SK-N-SH (cell line): ENCODE data around the gene CTBS. TPM values are rescaled to one million over a fixed set of nuclear protein-coding genes. Genes with fewer than 3 reads are reported as not detected.

Experiments used
- CTCF ChIA-PET: fragments of 300-600, 350-600 bp; formaldehyde crosslinking; extraction: SDS; loops from one replicate; lab custom pipeline; 2021; lab: Yijun Ruan, JAX
- POLR2A ChIA-PET: fragments of 350-600 bp; sonication (Branson Sonifier 250); formaldehyde crosslinking; extraction: SDS; loops from one replicate; lab custom pipeline; 2020; ENCODE audit warnings: antibody characterized with exemption, inconsistent platforms; lab: Yijun Ruan, JAX
- DNase-seq: peaks from one replicate; pipeline ENCODE4 v3.0.0; 2012
- H2AFZ ChIP-seq: fragments of 200-600 bp; sonication (generic); 2 replicates; pipeline ENCODE4 v1.8.1; 2016; ENCODE audit warnings: antibody characterized with exemption, mild to moderate bottlenecking, low read depth
- H3F3A ChIP-seq: fragments of 200-600 bp; sonication (generic); replicated peaks from 2 replicates; pipeline ENCODE3; 2016; ENCODE audit warnings: antibody characterized with exemption, mild to moderate bottlenecking; ENCODE audit not compliant: insufficient read depth
- H3K27ac ChIP-seq, 2 experiments: fragments of 200-500 bp in 1 of 2; fragments of 200-600 bp in 1 of 2; sonication (Bioruptor generic) in 1 of 2; sonication (generic), shearing (Covaris generic) in 1 of 2; 2 replicates each; pipeline versions ENCODE4 v1.5.1 to v1.6.1; 2014 to 2016; ENCODE audit warnings: low read depth in 2 of 2, inconsistent platforms in 1 of 2, low read length in 1 of 2, mild to moderate bottlenecking in 1 of 2, mixed read lengths in 1 of 2
- H3K27me3 ChIP-seq: fragments of 200-600 bp; sonication (generic), shearing (Covaris generic); 2 replicates; pipeline ENCODE4 v1.6.1; 2016; ENCODE audit warnings: mixed run types; ENCODE audit not compliant: insufficient read depth
- H3K36me3 ChIP-seq, 2 experiments: fragments of 200-500 bp in 1 of 2; fragments of 200-600 bp in 1 of 2; sonication (Bioruptor generic) in 1 of 2; sonication (generic) in 1 of 2; replicated peaks in 1 of 2; 2 replicates each; pipeline versions ENCODE3 to v1.5.1; 2014 to 2016; ENCODE audit warnings: low read length in 1 of 2, mild to moderate bottlenecking in 1 of 2; ENCODE audit not compliant: insufficient read depth in 2 of 2, control insufficient read depth in 1 of 2
- H3K4me1 ChIP-seq, 2 experiments: fragments of 200-500 bp in 1 of 2; fragments of 200-600 bp in 1 of 2; sonication (Bioruptor generic) in 1 of 2; sonication (generic), shearing (Covaris generic) in 1 of 2; 2 replicates each; pipeline versions ENCODE4 v1.5.1 to v1.6.1; 2014 to 2016; ENCODE audit warnings: low read depth in 1 of 2, low read length in 1 of 2, mixed run types in 1 of 2; ENCODE audit not compliant: insufficient read depth in 2 of 2, control insufficient read depth in 1 of 2
- H3K4me2 ChIP-seq: fragments of 200-600 bp; sonication (generic), shearing (Covaris generic); 2 replicates; pipeline ENCODE4 v1.6.1; 2017; ENCODE audit warnings: mixed run types
- H3K4me3 ChIP-seq, 2 experiments: fragments of 200-500 bp in 1 of 2; fragments of 200-600 bp in 1 of 2; sonication (Bioruptor generic) in 1 of 2; sonication (generic), shearing (Covaris generic) in 1 of 2; 2 replicates each; pipeline versions ENCODE4 v1.5.1 to v1.8.1; 2014 to 2016; ENCODE audit warnings: low read depth in 2 of 2, inconsistent platforms in 1 of 2, low read length in 1 of 2, mild to moderate bottlenecking in 1 of 2, mixed read lengths in 1 of 2, moderate library complexity in 1 of 2
- H3K79me2 ChIP-seq: fragments of 200-600 bp; sonication (generic); 2 replicates; pipeline ENCODE4 v1.8.1; 2017; ENCODE audit warnings: mild to moderate bottlenecking; ENCODE audit not compliant: insufficient read depth
- H3K9ac ChIP-seq: fragments of 200-600 bp; sonication (generic); 2 replicates; pipeline ENCODE4 v1.6.1; 2017; ENCODE audit warnings: mixed run types
- H3K9me2 ChIP-seq: fragments of 200-600 bp; sonication (generic); 2 replicates; pipeline ENCODE4 v1.6.1; 2017; ENCODE audit warnings: mixed run types
- H3K9me3 ChIP-seq: fragments of 200-600 bp; sonication (generic); 2 replicates; pipeline ENCODE4 v1.6.1; 2017; ENCODE audit warnings: mixed run types, mild to moderate bottlenecking, moderate library complexity
- H4K20me1 ChIP-seq: fragments of 200-600 bp; sonication (generic); 2 replicates; pipeline ENCODE4 v1.6.1; 2017; ENCODE audit warnings: mild to moderate bottlenecking, mixed run types; ENCODE audit not compliant: insufficient read depth
- CHD2 ChIP-seq: fragments of 150-350 bp; IDR thresholded peaks from 2 replicates; pipeline ENCODE4 v1.6.1; 2018; ENCODE audit warnings: low read length; ENCODE audit not compliant: partially characterized antibody
- CTCF ChIP-seq: fragments of 200-600 bp; sonication (generic); IDR thresholded peaks from 2 replicates; pipeline ENCODE4 v1.6.1; 2017; ENCODE audit warnings: antibody characterized with exemption, mild to moderate bottlenecking, moderate library complexity
- EZH2phosphoT487 ChIP-seq: fragments of 200-600 bp; sonication (generic); IDR thresholded peaks from 2 replicates; pipeline ENCODE4 v1.6.1; 2017; ENCODE audit warnings: low read depth, mixed run types, mild to moderate bottlenecking, antibody characterized with exemption, moderate library complexity, borderline replicate concordance
- GABPA ChIP-seq: IDR thresholded peaks from 2 replicates; pipeline ENCODE4 v1.4.0; 2012; ENCODE audit warnings: low read depth, mild to moderate bottlenecking
- GATA2 ChIP-seq: sonication (generic); formaldehyde crosslinking; IDR thresholded peaks from 2 replicates; pipeline ENCODE4 v1.5.0; 2020; ENCODE audit warnings: mild to moderate bottlenecking, missing genetic modification reagents
- JUND ChIP-seq: IDR thresholded peaks from 2 replicates; pipeline ENCODE4 v1.4.0; 2012
- MAX ChIP-seq: IDR thresholded peaks from 2 replicates; pipeline ENCODE4 v1.4.0; 2012; ENCODE audit warnings: low read depth
- MEF2A ChIP-seq: IDR thresholded peaks from 2 replicates; pipeline ENCODE4 v1.4.0; 2012; ENCODE audit warnings: low read depth, borderline replicate concordance
- MXI1 ChIP-seq: IDR thresholded peaks from 2 replicates; pipeline ENCODE4 v1.6.1; 2012; ENCODE audit warnings: mild to moderate bottlenecking, low read depth, low read length, improper control_type of control experiment
- PBX3 ChIP-seq: IDR thresholded peaks from 2 replicates; pipeline ENCODE4; 2012
- RAD21 ChIP-seq: IDR thresholded peaks from 2 replicates; pipeline ENCODE4 v1.6.1; 2012; ENCODE audit warnings: mild to moderate bottlenecking, low read length
- RCOR1 ChIP-seq: fragments of 150-350 bp; IDR thresholded peaks from 2 replicates; pipeline ENCODE4 v1.6.1; 2017; ENCODE audit warnings: antibody characterized with exemption, low read length
- RXRA ChIP-seq: IDR thresholded peaks from 2 replicates; pipeline ENCODE4 v1.4.0; 2012; ENCODE audit warnings: low read depth, mild to moderate bottlenecking, borderline replicate concordance
- SIN3A ChIP-seq: IDR thresholded peaks from 2 replicates; pipeline ENCODE4 v1.6.1; 2012; ENCODE audit warnings: low read depth, mild to moderate bottlenecking, low read length, moderate library complexity, borderline replicate concordance
- SMC3 ChIP-seq: IDR thresholded peaks from 2 replicates; pipeline ENCODE4 v1.6.1; 2012; ENCODE audit warnings: low read depth, low read length, improper control_type of control experiment
- TCF12 ChIP-seq: IDR thresholded peaks from 2 replicates; pipeline ENCODE4 v1.4.0; 2012
- TEAD4 ChIP-seq: IDR thresholded peaks from 2 replicates; pipeline ENCODE4 v1.4.0; 2012; ENCODE audit warnings: mild to moderate bottlenecking, borderline replicate concordance; ENCODE audit not compliant: insufficient read depth
- USF1 ChIP-seq: IDR thresholded peaks from 2 replicates; pipeline ENCODE4 v1.4.0; 2012; ENCODE audit warnings: low read depth, borderline replicate concordance
- YY1 ChIP-seq: IDR thresholded peaks from 2 replicates; pipeline ENCODE4 v1.4.0; 2012; ENCODE audit warnings: low read depth, mild to moderate bottlenecking
- WGBS: methylation state at CpG from one replicate; pipeline ENCODE4 v1.1.6; 2017; ENCODE audit warnings: low lambda C conversion rate; 5-methylcytosine and 5-hydroxymethylcytosine counted together
- polyA plus RNA-seq, 3 experiments: library from polyadenylated mRNA; depleted of rRNA; stranded (reverse); fragments of >200 nt; gene quantifications; 2 replicates each; pipeline ENCODE4 v1.2.3, GENCODE V29; 2012

CTBS gene
- polyA plus RNA-seq, 1 of the 3 experiments (the other 2 are of a cell fraction): 16.6 TPM

GRCh38 chr1:84606977-84607376 lies 32.7 kb upstream of the CTBS start:
- DNase-seq: no peak
- H3K9me3 ChIP-seq: no peaks in the 10 kb centered on the region
- TF ChIP-seq CHD2 (no peak), MEF2A (no peak), GABPA (no peak), RAD21 (no peak), CTCF (no peak), TEAD4 (no peak), YY1 (no peak), SIN3A (no peak), RCOR1 (no peak), SMC3 (no peak), RXRA (no peak), MAX (no peak), JUND (no peak), PBX3 (no peak), USF1 (no peak), GATA2 (no peak), TCF12 (no peak), EZH2phosphoT487 (no peak), MXI1 (no peak)
- TF ChIP-seq, all 33 proteins: peak for 0
- POLR2A ChIA-PET: no interaction called here
- Histone ChIP-seq H3K36me3 (peaks cover 0 to 4% of the 10 kb centered on the region in 2 experiments), H3K27ac (no peak overlapping the region), H3F3A (peaks cover 19% of the 10 kb centered on the region), H3K9me2 (no peaks in the 10 kb centered on the region), H3K4me3 (no peak overlapping the region), H3K4me2 (no peak overlapping the region), H3K27me3 (no peaks in the 10 kb centered on the region), H4K20me1 (no peaks in the 10 kb centered on the region), H3K4me1 (peaks cover 0 to 3% of the 10 kb centered on the region in 2 experiments; a peak in 1 of 4 replicates), H2AFZ (no peak overlapping the region), H3K79me2 (no peaks in the 10 kb centered on the region; the same call in 1 of the 2 replicates), H3K9ac (no peak overlapping the region)
- CTCF ChIA-PET: interaction anchor here (1.3 to 1.5 kb wide), 2 partner anchors 13 to 15 kb away, joined by 3 to 5 read pairs; no protein-coding TSS in a partner anchor
- WGBS: 79% methylated on average over 5 of the region's 5 CpGs
